ENCODE measurements around the gene ARHGAP18.

- TF ChIP-seq, protein P1, sequence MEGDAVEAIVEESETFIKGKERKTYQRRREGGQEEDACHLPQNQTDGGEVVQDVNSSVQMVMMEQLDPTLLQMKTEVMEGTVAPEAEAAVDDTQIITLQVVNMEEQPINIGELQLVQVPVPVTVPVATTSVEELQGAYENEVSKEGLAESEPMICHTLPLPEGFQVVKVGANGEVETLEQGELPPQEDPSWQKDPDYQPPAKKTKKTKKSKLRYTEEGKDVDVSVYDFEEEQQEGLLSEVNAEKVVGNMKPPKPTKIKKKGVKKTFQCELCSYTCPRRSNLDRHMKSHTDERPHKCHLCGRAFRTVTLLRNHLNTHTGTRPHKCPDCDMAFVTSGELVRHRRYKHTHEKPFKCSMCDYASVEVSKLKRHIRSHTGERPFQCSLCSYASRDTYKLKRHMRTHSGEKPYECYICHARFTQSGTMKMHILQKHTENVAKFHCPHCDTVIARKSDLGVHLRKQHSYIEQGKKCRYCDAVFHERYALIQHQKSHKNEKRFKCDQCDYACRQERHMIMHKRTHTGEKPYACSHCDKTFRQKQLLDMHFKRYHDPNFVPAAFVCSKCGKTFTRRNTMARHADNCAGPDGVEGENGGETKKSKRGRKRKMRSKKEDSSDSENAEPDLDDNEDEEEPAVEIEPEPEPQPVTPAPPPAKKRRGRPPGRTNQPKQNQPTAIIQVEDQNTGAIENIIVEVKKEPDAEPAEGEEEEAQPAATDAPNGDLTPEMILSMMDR (IDR thresholded peaks at IDR 0.05), result no peak
- no peak for TF ChIP-seq POLR2A (IDR thresholded peaks at IDR 0.05)
Measured at GRCh38 chr6:129544892-129545612, 164.9 kb downstream of the ARHGAP18 start.
